ENCODE measurements around the gene TRAPPC4. TPM values are rescaled to one million over a fixed set of nuclear protein-coding genes. Genes with fewer than 3 reads are reported as not detected.
"Not testable (repeated sequence)": the region's sequence is repeated elsewhere in the genome, so short reads cannot be mapped to it uniquely, and the experiment has no call there.

TRAPPC4 gene
- total RNA-seq, 3 donors from 2014 or later, result 115 to 146 (median 131) TPM

DNA sequence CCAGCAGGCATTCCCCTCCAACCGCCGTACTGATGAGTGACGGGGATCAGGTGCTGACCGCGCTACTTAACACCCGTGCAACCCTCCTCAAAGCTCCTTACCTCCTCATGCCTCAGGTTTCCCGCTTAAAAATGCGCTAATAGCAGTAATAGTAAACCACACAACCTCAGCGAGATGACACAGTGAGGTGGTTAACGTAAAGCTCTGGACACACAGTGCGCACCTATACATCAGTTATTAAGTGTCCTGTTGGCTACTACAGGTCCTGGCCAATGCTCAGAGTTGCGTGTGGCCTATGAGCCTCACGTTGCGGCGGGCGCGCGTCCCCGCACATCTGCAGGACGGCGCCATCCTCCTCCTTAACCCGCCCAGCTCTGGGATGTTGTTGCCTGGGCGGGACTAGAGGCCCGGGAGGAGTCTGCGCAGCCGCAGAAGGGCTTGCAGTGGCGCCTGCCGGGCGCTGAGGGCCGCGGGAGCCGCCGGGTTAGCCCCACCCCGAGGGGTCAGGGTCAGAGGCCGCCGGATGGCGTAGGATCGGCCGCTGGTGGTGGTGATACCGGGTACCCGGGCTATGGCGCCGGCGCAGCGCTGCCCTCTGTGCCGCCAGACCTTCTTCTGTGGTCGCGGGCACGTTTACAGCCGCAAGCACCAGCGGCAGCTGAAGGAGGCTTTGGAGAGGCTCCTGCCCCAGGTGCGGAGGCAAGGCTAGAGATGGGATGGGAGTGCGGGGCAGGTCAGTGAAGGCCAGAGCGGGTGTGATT is 20.8 kb upstream of the TRAPPC4 start, which contains the start of gene CENATAC:
Gene CENATAC, plus strand, starts transcription at position 512 of the 761 bp plus-strand sequence. Its CDS starts 60 bp downstream, at position 572.
- DNase-seq, result peak; percentile 94

DNA sequence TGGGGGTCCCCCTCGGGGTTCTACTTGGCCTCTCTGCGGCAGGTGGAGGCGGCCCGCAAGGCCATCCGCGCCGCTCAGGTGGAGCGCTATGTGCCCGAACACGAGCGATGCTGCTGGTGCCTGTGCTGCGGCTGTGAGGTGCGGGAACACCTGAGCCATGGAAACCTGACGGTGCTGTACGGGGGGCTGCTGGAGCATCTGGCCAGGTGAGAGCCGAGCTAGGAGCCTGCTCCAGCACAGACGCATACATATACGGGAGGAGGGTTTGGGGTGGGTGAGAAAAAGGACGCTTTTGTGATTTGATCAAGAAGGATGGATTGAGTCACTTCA is 20.2 kb upstream of the TRAPPC4 start:
- Mint-ChIP-seq H3K4me1 (ENCODE audit: low read depth) (peaks cover 30% of the 10 kb centered on the region), H3K4me3 (peak overlapping the region; percentile 93), H3K27me3 (ENCODE audit: low read depth) (no peaks in the 10 kb centered on the region), H3K36me3 (ENCODE audit: insufficient read depth) (peaks cover 14% of the 10 kb centered on the region), H3K9me3 (no peaks in the 10 kb centered on the region)
- ATAC-seq (peak; percentile 7 to 13), DNase-seq (no peak)

More for the DNA sequence above, 20.8 kb upstream of the TRAPPC4 start, which contains the start of gene CENATAC:
- peak within 1 kb of the TSS; percentile 93 for H3K4me3 Mint-ChIP-seq
- no peaks in the 10 kb centered on the region for H3K9me3 Mint-ChIP-seq
- peaks cover 30% of the 10 kb centered on the region for H3K4me1 Mint-ChIP-seq (ENCODE audit: low read depth)
- peak; percentile 95 for ATAC-seq
- H3K36me3 Mint-ChIP-seq (ENCODE audit: insufficient read depth), result peaks cover 13% of the 10 kb centered on the region
- no peaks in the 10 kb centered on the region for H3K27me3 Mint-ChIP-seq (ENCODE audit: low read depth)

DNA sequence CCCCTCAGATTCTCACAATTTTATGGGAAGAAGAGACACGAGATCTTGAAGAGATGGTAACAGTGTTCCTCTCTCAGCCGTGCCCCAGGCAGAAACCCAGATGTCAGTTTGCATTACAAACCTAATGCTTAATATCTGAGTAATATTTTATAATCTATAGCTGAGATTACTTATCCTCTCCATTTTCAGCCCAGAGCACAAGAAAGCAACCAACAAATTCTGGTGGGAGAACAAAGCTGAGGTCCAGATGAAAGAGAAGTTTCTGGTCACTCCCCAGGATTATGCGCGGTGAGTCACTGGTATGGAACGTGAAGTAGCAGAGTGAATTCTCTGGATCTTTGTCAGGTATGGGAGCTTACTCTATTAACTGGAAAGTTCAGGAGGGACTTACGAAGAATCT is 19.7 kb upstream of the TRAPPC4 start:
- Mint-ChIP-seq H3K4me3 (peak overlapping the region; percentile 93), H3K9me3 (no peaks in the 10 kb centered on the region), H3K27me3 (ENCODE audit: low read depth) (no peaks in the 10 kb centered on the region), H3K4me1 (ENCODE audit: low read depth) (peaks cover 30% of the 10 kb centered on the region), H3K36me3 (ENCODE audit: insufficient read depth) (peaks cover 15% of the 10 kb centered on the region)
- DNase-seq, result no peak
- ATAC-seq, result no peak

DNA sequence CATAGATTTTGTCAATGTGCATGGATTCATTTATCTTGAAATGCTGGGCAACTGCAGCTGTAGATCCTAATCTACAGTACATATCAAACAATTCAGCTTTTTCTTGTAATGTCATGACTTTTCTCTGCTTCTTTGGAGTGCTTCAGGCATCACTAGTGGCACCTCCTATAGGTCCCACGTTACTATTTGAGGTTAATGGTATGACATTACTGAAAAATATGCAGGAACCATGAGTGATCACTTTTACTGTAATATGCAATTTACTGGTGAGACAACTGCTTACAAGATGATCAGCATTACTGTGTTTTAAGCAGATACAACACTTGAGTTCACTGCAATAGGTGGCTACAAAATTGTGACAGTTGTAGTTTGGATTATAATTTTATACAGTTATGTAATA is 17.7 kb upstream of the TRAPPC4 start:
- no peak for DNase-seq
- peaks cover 30% of the 10 kb centered on the region for H3K4me1 Mint-ChIP-seq (ENCODE audit: low read depth)
- no peaks in the 10 kb centered on the region for H3K27me3 Mint-ChIP-seq (ENCODE audit: low read depth)
- peaks cover 17% of the 10 kb centered on the region for H3K36me3 Mint-ChIP-seq (ENCODE audit: insufficient read depth)
- no peak for ATAC-seq
- H3K9me3 Mint-ChIP-seq, result no peaks in the 10 kb centered on the region
- H3K4me3 Mint-ChIP-seq, result no peak overlapping the region

DNA sequence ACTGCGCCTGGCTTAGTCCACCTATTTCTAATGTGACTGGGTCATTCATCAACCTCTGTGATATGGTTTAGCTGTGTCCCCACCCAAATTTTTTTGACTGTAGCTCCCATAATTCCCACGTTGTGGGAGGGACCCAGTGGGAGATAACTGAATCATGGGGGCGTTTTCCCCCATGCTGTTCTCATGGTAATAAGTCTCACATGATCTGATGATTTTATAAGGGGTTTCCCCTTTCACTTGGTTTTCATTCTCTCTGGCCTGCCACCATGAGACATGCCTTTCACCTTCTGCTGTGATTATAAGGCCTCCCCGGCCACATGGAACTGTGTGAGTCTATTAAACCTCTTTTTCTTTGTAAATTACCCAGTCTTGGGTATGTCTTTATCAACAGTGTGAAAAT is 11.9 kb upstream of the TRAPPC4 start:
- Mint-ChIP-seq H3K36me3 (ENCODE audit: insufficient read depth) (peaks cover 30% of the 10 kb centered on the region), H3K9me3 (no peaks in the 10 kb centered on the region), H3K4me1 (ENCODE audit: low read depth) (peaks cover 5% of the 10 kb centered on the region), H3K27me3 (ENCODE audit: low read depth) (no peaks in the 10 kb centered on the region), H3K4me3 (no peak overlapping the region)
- peak; percentile 54 to 60 for ATAC-seq
- DNase-seq, result no peak

DNA sequence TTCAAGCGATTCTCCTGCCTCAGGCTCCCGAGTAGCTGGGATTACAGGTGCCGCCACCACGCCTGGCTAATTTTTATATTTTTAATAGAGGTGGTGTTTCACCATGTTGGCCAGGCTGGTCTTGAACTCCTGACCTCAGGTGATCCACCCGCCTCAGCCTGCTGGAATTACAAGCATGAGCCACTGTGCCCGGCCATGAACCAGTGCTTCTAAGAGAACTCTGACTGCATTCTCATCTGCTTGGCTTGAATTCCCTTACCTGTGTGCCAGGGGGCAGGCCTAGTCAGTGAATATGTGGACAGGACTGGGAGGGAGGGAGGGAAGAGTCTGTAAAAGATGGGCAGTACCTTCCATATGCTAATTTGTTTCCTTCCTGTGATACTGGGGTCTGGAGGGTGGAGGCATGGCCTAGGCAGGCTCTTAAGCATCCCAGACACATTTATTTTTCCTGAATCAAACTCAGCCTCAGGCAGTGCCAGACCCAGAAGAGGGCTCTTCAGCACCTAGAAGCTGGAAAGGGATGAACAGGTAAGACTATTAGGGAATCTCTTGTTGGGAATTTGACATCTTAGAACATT is 7.0 kb upstream of the TRAPPC4 start:
- peaks cover 33% of the 10 kb centered on the region for H3K4me1 Mint-ChIP-seq (ENCODE audit: low read depth)
- H3K27me3 Mint-ChIP-seq (ENCODE audit: low read depth), result no peaks in the 10 kb centered on the region
- ATAC-seq (no peak), DNase-seq (no peak)
- no peak overlapping the region for H3K4me3 Mint-ChIP-seq
- peaks cover 54% of the 10 kb centered on the region for H3K36me3 Mint-ChIP-seq (ENCODE audit: insufficient read depth)
- H3K9me3 Mint-ChIP-seq, result no peaks in the 10 kb centered on the region

DNA sequence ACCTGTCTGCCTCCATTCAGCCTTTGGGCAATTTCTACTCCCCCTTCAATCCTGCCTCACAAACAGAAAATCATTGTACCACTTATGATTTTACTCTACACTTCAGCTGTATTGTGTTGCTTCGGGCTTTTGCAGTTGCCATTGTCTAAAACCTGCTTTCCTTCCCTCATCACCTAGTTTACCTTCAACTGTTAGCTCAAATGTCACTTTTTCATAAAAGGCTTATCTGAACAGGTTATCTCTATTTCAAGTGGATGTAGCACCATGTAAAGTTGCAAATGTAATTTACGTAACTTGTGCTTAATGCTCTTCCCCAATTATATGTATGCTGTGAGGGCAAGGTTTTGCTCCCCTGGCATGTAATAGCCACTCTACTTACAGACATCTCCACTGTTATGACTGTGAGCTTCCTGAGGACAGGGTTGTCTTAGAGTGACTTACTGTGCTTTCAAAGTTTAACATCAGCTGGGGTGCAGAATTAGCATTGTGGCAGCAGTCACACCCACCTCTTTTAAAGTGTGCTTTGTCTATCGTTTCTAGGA is 5.9 kb upstream of the TRAPPC4 start:
- ATAC-seq (no peak), DNase-seq (no peak)
- Mint-ChIP-seq H3K4me3 (peak overlapping the region; percentile 1), H3K4me1 (ENCODE audit: low read depth) (peaks cover 31% of the 10 kb centered on the region), H3K36me3 (ENCODE audit: insufficient read depth) (peaks cover 54% of the 10 kb centered on the region), H3K27me3 (ENCODE audit: low read depth) (no peaks in the 10 kb centered on the region), H3K9me3 (no peaks in the 10 kb centered on the region)

DNA sequence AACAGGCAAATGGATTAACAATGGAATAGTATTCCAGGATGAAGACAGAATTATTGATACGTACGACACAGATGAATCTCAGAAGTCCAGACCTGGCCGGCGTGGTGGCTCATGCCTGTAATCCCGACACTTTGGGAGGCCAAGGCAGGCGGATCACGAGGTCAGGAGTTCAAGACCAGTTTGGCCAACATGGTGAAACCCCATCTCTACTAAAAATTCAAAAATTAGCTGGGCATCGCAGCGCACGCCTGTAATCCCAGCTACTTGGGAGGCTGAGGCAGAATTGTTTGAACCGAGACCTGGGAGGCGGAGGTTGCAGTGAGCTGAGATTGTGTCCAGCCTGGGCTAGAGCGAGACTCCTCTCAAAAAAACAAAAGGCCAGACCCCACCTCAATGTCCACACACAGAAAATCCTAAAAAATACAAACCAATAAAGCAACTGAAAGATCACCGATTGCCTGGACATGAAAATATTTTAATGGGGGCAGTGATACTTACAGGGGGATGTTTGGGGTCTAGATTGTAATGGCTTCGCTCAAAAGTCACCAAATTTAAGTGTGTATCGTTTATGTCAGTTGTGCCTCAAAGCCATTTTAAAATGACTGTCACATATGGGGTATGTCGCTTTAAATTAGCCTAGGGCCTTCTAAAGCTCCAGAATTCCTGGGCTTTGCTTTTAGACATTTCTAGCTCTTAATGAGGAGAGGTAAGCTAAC is 4.2 kb upstream of the TRAPPC4 start:
- ATAC-seq (no peak), DNase-seq (no peak)
- Mint-ChIP-seq H3K36me3 (ENCODE audit: insufficient read depth) (peaks cover 54% of the 10 kb centered on the region), H3K4me1 (ENCODE audit: low read depth) (peaks cover 33% of the 10 kb centered on the region), H3K4me3 (peak overlapping the region; percentile 24), H3K9me3 (no peaks in the 10 kb centered on the region), H3K27me3 (ENCODE audit: low read depth) (no peaks in the 10 kb centered on the region)

DNA sequence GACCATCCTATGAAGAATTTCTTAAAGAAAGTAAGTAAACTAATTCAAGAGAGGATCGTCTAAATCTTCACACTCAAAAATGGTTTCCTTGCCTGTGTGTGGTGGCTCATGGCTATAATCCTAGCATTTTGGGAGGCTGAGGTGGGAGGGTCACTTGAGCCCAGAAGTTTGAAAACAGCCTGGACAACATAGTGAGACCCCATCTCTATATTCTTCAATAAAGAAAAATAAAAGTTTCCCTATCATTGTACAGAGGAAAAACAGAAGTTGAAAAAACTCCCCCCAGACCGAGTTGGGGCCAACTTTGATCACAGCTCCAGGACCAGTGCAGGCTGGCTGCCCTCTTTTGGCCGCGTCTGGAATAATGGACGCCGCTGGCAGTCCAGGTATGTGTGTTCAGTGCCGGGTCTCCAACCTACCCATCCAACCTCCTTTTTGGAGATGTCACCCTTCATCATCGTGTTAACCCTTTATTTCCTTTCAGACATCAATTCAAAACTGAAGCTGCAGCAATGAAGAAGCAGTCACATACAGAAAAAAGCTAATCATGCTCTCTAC is 3.4 kb upstream of the TRAPPC4 start:
- DNase-seq (no peak), ATAC-seq (no peak)
- Mint-ChIP-seq H3K4me1 (ENCODE audit: low read depth) (peaks cover 39% of the 10 kb centered on the region), H3K27me3 (ENCODE audit: low read depth) (no peaks in the 10 kb centered on the region), H3K4me3 (peak overlapping the region; percentile 99), H3K9me3 (no peaks in the 10 kb centered on the region), H3K36me3 (ENCODE audit: insufficient read depth) (peaks cover 56% of the 10 kb centered on the region)

DNA sequence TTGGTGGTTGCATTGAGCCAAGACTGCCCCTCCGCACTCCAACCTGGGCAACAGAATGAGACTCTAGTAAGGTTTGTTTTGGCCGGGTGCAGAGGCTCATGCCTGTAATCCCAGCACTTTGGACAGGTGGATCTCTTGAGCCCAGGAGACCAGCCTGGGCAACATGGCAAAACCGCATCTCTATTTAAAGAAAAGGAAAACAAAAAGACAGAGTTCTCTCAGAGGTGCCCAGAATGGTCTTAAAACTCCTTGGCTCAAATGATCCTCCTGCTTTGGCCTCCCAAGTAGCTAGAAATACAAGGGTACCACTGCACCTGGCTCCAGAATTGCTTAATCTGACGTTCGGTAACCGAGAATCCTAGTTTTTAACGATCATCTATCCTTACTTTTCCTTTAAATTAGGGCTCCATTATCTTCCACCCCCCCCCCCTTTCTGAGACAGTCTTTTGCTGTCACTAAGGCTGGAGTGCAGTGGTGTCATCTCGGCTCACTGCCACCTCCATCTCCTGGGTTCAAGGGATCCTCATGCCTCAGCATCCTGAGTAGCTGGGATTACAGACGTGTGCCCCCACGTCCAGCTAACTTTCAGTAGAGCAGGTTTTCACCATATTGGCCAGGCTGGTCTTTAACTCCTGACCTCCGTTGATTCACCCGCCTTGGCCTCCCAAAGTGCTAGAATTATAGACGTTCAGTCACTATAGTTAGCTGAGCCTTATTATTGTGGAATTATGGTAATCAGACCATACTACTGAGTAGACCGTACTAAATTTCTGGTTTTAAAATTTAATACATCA is 2.2 kb upstream of the TRAPPC4 start:
- Mint-ChIP-seq H3K36me3 (ENCODE audit: insufficient read depth) (peaks cover 49% of the 10 kb centered on the region), H3K4me1 (ENCODE audit: low read depth) (peaks cover 47% of the 10 kb centered on the region), H3K27me3 (ENCODE audit: low read depth) (no peaks in the 10 kb centered on the region), H3K9me3 (no peaks in the 10 kb centered on the region), H3K4me3 (peak overlapping the region; percentile 99)
- ATAC-seq (no peak), DNase-seq (no peak)

DNA sequence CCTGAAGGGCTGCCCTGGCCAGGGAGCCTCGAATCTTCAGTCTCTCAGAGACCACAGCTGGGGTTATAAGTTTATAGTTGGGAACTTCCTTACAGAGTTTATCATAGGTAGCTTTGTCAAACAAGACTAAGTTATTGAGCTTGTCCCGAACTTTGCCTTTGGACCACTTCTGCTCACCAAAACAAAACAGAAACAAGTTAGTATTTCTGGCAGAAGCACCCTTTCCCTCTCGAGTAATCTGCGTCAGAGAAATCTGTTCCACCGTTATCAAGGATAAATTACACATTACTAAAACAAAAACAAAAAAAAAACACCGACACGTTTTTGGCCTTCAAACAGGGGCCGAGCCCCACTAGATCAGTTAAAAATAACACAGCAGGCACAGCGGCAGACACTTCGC is 1.2 kb upstream of the TRAPPC4 start:
- not testable (repeated sequence) for DNase-seq; H3K27me3 Mint-ChIP-seq (ENCODE audit: low read depth); H3K9me3 Mint-ChIP-seq; ATAC-seq
- H3K4me1 Mint-ChIP-seq (ENCODE audit: low read depth), result peaks cover 53% of the 10 kb centered on the region
- H3K4me3 Mint-ChIP-seq, result peak overlapping the region; percentile 99
- peaks cover 46% of the 10 kb centered on the region for H3K36me3 Mint-ChIP-seq (ENCODE audit: insufficient read depth)

DNA sequence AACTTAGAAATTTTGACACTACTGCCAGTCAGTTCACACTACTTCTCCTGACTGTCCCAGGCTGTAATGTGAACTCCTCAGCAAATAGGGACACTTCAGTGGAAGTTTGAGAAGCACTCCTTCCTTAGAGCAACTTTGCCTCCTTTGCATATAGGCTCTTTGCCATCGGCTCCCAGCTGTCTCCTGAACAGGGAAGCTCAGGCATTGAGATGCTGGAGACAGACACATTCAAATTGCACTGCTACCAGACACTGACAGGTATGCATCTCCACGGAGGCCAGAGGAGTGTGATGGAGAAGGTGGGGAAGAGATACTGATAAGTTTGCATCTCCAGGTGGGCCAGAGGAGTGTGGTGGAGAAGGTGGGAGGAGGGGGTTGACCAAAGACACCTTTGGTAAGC is 1.4 kb downstream of the TRAPPC4 start:
- Mint-ChIP-seq H3K36me3 (ENCODE audit: insufficient read depth) (peaks cover 41% of the 10 kb centered on the region), H3K4me1 (ENCODE audit: low read depth) (peaks cover 54% of the 10 kb centered on the region), H3K4me3 (peak overlapping the region; percentile 99), H3K9me3 (no peaks in the 10 kb centered on the region), H3K27me3 (ENCODE audit: low read depth) (no peaks in the 10 kb centered on the region)
- ATAC-seq (no peak), DNase-seq (no peak)

DNA sequence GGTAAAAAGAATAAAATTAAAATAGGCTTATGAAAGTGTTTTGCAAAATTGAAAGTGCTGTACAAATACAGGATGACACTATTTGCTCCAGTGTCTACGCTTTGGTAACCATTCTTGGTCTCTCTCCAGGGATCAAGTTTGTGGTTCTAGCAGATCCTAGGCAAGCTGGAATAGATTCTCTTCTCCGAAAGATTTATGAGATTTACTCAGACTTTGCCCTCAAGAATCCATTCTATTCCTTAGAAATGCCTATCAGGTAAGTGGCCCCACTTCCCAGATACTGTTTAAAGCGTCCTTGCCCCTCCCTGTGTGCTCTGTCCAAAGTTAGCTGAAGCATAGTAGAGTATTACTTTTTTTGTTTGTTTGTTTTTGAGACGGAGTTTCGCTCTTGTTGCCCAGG is 3.1 kb downstream of the TRAPPC4 start:
- Mint-ChIP-seq H3K9me3 (no peaks in the 10 kb centered on the region), H3K27me3 (ENCODE audit: low read depth) (no peaks in the 10 kb centered on the region), H3K4me3 (peak overlapping the region; percentile 47), H3K4me1 (ENCODE audit: low read depth) (peaks cover 40% of the 10 kb centered on the region), H3K36me3 (ENCODE audit: insufficient read depth) (peaks cover 35% of the 10 kb centered on the region)
- ATAC-seq, result no peak
- DNase-seq, result no peak

DNA sequence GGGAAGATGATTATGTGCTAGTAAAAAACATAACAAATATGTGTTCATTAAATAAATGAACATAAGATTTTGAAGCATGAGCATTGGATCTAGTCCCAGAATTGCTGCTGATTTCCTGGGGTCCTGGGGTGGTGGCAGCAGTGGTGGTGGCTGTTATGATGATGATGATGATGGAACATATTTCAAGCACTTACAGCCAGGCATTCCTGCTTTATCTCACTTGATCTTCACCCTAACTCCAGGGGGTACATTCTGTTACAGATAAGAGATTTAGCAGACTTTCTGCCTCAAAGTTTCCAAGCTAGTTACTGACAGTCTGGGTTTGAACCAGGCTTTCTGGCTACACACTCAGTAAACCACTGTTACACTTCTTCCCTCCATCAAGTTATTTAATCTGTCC is 5.2 kb downstream of the TRAPPC4 start:
- peaks cover 41% of the 10 kb centered on the region for H3K4me1 Mint-ChIP-seq (ENCODE audit: low read depth)
- no peaks in the 10 kb centered on the region for H3K27me3 Mint-ChIP-seq (ENCODE audit: low read depth)
- ATAC-seq (no peak), DNase-seq (no peak)
- no peak overlapping the region for H3K4me3 Mint-ChIP-seq
- no peaks in the 10 kb centered on the region for H3K9me3 Mint-ChIP-seq
- H3K36me3 Mint-ChIP-seq (ENCODE audit: insufficient read depth), result peaks cover 22% of the 10 kb centered on the region

Data from activated T-cell treated with anti-CD3 and anti-CD28 coated beads, Interleukin-2, amount 50 U/mL, for 4 hours (primary cell).